C4-2B (cell line): ENCODE results near the gene HSPG2.

ENCODE experiments used
- H3K27ac ChIP-seq: fragments of 450-650 bp; 2 replicates; pipeline ENCODE4 v1.5.1; 2017
- ZFX ChIP-seq: fragments of 450-650 bp; IDR thresholded peaks from 2 replicates; pipeline ENCODE4 v1.6.1; 2017
- TF ChIP-seq, protein P1 (sequence below): fragments of 450-650 bp; conservative IDR thresholded peaks from 2 replicates; pipeline ENCODE4 v1.5.1; 2017; ENCODE audit warnings: mild to moderate bottlenecking

HSPG2 gene

DNA sequence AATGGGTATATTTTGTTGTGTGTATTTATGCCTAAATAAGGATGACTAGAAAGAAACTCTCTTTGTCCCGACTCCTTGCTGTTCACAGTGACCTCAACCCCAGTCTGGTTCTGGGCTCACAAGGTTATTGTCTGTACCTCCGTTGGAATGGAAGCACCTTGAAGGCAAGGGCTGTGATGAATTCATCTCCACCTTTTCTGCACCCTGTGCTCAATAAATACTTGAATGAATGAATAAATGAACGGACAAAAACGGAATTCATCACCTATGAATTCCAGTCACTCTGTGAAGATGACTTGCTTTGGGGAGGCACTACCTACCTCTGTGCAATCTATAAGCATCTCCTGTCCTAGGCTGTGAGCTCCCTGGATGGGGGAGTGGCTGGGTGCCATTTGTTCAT lies 39.3 kb downstream of the HSPG2 start:
- no peak for TF ChIP-seq ZFX
- TF ChIP-seq, protein P1, sequence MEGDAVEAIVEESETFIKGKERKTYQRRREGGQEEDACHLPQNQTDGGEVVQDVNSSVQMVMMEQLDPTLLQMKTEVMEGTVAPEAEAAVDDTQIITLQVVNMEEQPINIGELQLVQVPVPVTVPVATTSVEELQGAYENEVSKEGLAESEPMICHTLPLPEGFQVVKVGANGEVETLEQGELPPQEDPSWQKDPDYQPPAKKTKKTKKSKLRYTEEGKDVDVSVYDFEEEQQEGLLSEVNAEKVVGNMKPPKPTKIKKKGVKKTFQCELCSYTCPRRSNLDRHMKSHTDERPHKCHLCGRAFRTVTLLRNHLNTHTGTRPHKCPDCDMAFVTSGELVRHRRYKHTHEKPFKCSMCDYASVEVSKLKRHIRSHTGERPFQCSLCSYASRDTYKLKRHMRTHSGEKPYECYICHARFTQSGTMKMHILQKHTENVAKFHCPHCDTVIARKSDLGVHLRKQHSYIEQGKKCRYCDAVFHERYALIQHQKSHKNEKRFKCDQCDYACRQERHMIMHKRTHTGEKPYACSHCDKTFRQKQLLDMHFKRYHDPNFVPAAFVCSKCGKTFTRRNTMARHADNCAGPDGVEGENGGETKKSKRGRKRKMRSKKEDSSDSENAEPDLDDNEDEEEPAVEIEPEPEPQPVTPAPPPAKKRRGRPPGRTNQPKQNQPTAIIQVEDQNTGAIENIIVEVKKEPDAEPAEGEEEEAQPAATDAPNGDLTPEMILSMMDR: no peak
- H3K27ac ChIP-seq: no peak overlapping the region

DNA sequence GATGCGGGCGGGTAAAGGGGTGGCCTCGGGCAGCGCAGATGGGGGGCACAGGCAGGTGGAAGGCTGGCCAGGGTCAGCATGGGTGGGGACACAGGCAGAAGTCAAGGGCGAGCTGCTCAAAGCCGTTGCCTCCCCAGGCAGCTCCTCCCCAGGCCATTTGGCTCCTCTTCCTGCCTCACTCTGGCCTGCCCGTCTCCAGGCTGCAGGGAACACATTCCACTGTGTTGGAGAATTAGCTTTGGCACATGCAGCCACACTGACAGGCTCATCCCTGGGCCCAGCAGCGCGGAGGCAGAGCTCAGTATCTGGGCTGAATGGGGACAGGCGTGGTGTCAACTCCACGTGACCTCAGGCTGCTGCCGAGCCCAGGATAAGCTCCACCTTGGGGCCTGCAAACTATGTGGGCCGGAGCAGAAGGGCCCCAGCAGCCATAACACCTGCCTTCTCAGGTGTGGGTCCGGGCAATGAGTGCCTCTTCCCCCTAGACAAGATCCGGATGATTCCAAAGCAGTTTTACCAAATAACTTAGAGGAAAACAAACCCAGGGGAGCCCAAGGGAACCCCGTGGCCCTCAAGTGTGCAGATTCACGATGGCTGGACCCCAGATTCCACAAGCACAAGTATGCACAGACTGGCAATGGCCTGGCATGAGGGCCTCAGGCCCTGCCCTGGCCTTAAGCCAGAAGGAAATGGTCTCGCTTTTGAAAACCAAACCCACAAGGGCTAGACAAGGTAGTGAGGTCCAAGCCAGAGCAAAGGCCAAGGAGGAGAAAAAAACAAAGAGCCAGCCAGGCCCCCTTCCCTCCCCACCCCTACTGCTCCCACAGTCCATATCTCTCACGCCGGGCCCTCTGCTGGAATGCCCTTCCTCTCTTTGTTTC lies 40.2 kb downstream of the HSPG2 start:
- TF ChIP-seq ZFX: no peak
- TF ChIP-seq, protein P1: no peak
- H3K27ac ChIP-seq: no peak overlapping the region

DNA sequence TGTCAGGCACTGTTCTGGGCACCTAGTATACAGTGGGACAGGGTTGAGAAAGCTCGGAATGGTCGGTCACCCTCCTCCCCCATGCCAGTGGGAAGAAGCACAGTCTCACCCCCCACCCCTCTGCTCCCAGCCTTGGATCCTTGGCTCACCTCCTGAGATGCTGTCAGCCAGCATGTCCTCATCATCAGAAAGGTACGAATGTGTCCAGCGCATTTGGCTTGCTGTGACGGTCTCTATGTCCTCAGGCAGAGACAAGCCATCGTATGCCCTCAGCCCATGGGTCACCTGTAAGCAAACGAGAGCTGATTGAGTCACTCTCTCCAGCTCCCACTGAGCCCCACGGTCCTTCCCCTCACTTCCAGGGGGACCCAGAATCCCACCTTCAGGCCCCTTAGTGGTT lies 41.1 kb downstream of the HSPG2 start:
- no peak overlapping the region for H3K27ac ChIP-seq
- TF ChIP-seq, protein P1: no peak

DNA sequence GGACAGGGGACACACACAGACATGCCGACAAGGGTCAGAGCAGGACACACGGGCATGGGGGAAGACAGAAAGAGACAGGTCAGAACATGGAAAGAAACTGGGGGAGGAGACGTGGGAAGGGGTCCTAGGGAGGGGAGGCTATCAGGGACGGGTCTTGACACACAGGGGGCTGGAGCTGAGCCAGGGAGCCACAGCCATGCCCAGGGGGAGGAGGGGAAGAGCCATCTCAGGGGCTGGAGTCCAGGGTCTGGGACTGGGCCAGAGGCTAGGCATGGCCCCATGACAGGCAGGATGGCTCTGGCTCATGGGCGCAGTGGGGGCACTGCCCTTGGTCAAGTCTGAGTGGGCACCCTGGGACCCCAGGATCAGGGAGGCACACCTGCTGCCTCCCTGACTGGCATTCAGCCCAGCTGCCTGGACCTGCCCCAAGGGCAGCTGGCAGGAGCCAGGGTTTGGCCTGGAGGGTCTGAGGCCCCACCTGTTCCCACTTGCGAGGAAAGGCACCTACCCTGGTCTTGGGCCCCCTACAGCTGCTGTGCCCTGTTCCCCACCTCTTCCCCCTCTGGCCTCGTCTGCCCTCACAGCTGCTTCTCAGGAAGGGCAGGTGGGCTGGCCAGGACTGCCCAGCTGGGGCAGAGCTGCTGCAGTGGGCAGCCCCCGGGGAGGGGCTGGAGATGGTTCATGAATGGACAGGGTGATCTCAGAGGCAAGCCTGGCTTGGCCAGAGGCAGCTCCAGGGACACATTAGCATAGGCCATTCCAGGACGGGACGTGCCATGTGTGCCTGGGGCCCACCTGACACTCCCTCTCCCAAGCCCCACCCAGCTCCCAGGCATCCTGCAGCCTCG lies 42.9 kb downstream of the HSPG2 start:
- no peak for TF ChIP-seq ZFX
- TF ChIP-seq, protein P1: no peak
- H3K27ac ChIP-seq: no peak overlapping the region

DNA sequence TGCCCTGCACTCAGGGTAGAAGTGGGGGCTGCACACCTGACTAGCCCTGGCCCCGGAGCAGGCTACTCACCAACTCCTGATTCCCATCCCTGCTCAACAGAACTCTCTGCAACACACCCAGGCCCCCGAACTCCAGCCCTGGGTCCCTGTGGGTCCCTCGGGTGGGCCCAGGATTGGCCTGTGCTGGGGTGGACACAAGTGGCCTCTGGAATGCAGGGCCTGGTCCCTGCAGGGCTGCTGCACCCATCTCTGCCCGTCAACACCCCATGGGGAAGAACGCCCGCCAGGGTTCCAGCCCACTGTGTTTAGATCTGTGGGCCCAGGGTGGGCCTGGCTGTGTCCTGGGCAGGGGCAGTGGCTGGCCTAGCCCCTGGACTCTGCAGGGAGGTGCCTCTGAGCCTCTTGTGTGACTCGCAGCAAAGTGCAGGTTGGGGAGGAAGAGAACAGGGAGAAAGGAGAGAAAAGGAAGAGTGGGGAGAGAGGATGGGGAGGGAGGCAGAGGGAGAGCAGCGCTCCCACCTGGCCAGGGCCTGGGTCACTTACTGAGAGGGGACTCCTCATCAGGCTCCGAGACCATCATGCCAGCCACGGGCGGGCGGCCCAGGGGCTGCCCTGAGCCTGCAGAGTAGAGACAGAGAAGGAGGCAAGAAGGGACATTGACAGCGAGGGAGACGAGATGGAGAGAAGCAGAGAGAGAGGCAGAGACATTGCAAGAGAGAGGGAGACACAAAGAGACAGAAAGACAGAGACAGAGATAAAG lies 43.9 kb downstream of the HSPG2 start:
- no peak overlapping the region for H3K27ac ChIP-seq
- TF ChIP-seq, protein P1: no peak
- TF ChIP-seq ZFX: no peak

DNA sequence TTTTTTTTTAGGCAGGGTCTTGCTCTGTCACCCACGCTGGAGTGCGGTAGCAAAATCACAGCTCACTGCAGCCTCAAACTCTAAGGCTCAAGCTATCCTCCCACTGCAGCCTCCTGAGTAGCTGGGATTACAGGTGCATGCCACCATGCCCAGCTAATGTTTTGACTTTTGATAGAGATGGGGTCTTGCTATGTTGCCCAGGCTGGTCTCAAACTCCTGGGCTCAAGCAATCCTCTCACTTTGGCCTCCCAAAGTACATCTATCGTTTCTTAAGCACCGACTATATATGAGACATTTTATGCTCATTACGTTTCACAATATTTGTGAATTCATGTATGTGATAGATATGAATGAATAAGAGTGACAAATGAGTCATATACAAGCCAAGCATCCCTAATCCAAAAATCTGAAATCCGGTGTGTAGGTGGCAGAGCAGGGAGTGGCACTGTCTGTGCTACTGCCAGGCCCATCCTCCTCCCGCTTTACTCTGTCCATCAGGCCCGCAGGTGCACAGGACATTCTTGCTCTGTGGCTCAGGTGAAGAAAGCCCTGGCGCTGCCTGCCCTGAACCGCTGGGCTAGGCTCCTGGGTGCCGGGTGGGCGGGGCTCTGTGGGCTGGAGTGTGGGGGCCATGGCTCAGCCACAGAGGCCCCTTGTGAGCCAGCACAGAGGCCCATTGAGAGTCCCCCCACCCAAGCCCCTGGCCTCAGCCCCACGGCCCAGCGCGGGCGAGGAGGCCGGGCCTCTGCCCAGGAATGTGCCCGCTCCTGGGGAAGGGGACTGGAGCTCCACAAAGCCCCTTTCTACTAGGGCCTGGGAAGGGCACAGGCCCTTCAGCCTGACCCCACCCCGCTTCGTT lies 45.3 kb downstream of the HSPG2 start:
- TF ChIP-seq, protein P1: no peak
- TF ChIP-seq ZFX: no peak
- H3K27ac ChIP-seq: no peak overlapping the region
